Measurements from ENCODE around the gene GID8. TPM values are rescaled to one million over a fixed set of nuclear protein-coding genes. Genes with fewer than 3 reads are reported as not detected.

The GID8 gene
- 10 to 100 TPM; 32.1 to 48.0 (median 40.7) TPM for total RNA-seq
- 10 to 100 TPM; 19.6 to 22.9 TPM for polyA plus RNA-seq
- total RNA-seq: 65.7 reads per million, percentile 77 among the genes with 10 or more reads in this experiment

DNA sequence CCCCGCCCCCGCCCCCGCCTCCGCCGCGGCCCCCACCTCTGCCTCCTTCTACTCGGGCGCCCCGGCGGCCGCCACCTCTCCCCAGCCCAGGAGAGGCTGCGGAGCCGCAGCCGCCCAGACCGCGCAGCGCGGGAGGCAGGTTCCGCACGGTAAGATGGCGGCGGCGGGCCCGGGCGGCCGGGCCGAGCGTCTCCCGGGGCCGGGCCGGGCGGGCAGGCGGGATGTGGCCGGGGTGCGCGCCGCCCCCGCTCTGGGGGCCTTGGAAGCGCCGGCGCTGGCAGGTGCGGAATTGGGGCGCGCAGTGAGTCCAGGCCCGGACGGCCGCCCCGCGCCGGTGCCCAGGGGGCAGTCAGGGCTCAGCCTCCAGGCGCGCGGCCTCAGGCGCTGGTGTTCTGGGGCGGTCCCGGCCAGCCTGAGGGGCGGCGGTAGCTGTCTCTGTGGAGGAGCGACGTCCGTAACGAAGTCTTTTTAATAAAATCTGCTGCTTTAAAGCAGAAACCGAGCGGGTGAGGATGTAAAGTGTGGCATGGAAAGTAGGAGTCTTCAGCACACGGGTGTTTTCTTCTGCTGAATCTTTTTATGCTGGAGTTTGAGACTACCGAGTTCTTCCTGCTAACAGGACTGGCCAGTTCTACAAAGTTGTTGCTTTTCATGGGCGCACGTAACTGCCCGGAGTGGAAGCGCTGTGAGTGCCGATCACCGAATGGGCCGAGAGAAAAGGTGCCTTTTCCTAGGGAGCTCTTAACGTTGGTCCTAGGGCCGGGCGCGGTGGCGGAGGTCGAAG lies at the start of gene GID8:
TSS of gene GID8 (plus strand) at position 43 of the 784 bp plus-strand sequence. CDS start 3,356 bp downstream, outside the sequence.
- peaks cover 6 to 11% (median 7%) of the 10 kb centered on the region in 5 donors for H3K36me3 Mint-ChIP-seq

DNA sequence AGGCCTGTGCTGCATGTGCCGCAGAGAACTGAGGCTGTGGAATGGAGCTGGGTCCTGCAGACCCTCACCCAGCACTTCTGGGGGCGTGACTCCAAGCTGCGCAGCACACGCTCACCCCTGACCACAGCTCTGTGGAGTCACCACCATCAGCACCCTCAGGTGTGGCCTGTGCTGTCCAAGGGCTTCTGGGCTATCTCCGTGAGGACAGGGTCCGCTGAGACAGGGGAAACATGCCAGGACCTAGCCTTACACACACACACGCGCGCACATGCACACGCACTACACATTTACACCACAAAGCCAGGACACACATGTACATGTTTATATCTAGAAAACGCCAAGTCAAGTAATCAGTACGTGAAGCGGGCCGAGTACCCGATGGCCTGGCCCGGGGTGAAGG lies 49.5 kb upstream of the GID8 start:
- Histone ChIP-seq H3K4me1 (ENCODE audit: control insufficient read depth in 2 of 2, insufficient read depth in 2 of 2, low read length in 2 of 2) (peaks cover 0 to 28% of the 10 kb centered on the region in 2 donors), H3K9me3 (ENCODE audit: control insufficient read depth in 2 of 3, low read length in 3 of 3) (no peaks in the 10 kb centered on the region), H3K36me3 (ENCODE audit: control insufficient read depth in 2 of 3, insufficient read depth in 3 of 3, low read length in 3 of 3) (peaks cover 31 to 73% (median 41%) of the 10 kb centered on the region in 3 experiments), H3K27me3 (ENCODE audit: control insufficient read depth in 2 of 2, insufficient read depth in 2 of 2, low read length in 2 of 2) (no peaks in the 10 kb centered on the region), H3K27ac (ENCODE audit: low read depth, low read length) (no peak overlapping the region), H3K4me3 (ENCODE audit: low read length) (no peak overlapping the region)
- H3K36me3 Mint-ChIP-seq: peaks cover 0 to 42% (median 22%) of the 10 kb centered on the region in 5 donors
- H3K27me3 Mint-ChIP-seq: no peaks in the 10 kb centered on the region
- ATAC-seq: no peak
- CTCF ChIA-PET: interaction anchor here (0.6 to 1.3 kb wide), 2 partner anchors 16 to 99 kb away, joined by 3 to 4 read pairs; no protein-coding TSS in a partner anchor
- peak overlapping the region in 3 of 9 donors; percentile 6 to 72 (median 68) for H3K27ac Mint-ChIP-seq
- no peaks in the 10 kb centered on the region for H3K9me3 Mint-ChIP-seq
- intact Hi-C loops (cut with micrococcal nuclease): no loop called here
- H3K4me3 Mint-ChIP-seq: no peak overlapping the region
- POLR2A ChIA-PET: no interaction called here
- no peak for DNase-seq
- H3K4me1 Mint-ChIP-seq: peaks cover 12 to 53% (median 45%) of the 10 kb centered on the region in 7 donors

More for the DNA sequence above, at the start of gene GID8:
- no peaks in the 10 kb centered on the region for H3K9me3 Mint-ChIP-seq
- POLR2A ChIA-PET: interaction anchor here (1.2 to 7.0 kb wide), 11 partner anchors 11 to 165 kb away, joined by 3 to 84 read pairs (median 5); partner anchors contain the start of genes DIDO1, MRGBP and SLC17A9
- DNase-seq: peak in 2 of 9 donors; percentile 46 to 74
- peak within 1 kb of the TSS; percentile 94 for H3K4me3 ChIP-seq (ENCODE audit: low read length)
- no peaks in the 10 kb centered on the region for H3K9me3 ChIP-seq (ENCODE audit: control insufficient read depth in 2 of 3, low read length in 3 of 3)
- H3K27ac Mint-ChIP-seq: peak within 1 kb of the TSS; percentile 93 to 99 (median 95)
- peaks cover 24 to 56% (median 45%) of the 10 kb centered on the region in 7 donors for H3K4me1 Mint-ChIP-seq
- CTCF ChIA-PET: interaction anchor here (2.0 kb wide), 1 partner anchor 11 kb away, joined by 13 read pairs; no protein-coding TSS in a partner anchor
- H3K36me3 ChIP-seq (ENCODE audit: control insufficient read depth in 2 of 3, insufficient read depth in 3 of 3, low read length in 3 of 3): peaks cover 0 to 48% (median 5%) of the 10 kb centered on the region in 3 experiments
- H3K27me3 ChIP-seq (ENCODE audit: control insufficient read depth in 2 of 2, insufficient read depth in 2 of 2, low read length in 2 of 2): no peaks in the 10 kb centered on the region
- peak within 1 kb of the TSS in 9 of 10 donors; percentile 89 to 100 (median 98) for H3K4me3 Mint-ChIP-seq
- H3K27ac ChIP-seq (ENCODE audit: low read depth, low read length): peak within 1 kb of the TSS; percentile 97
- no peaks in the 10 kb centered on the region for H3K27me3 Mint-ChIP-seq
- peaks cover 34 to 37% of the 10 kb centered on the region in 2 donors for H3K4me1 ChIP-seq (ENCODE audit: control insufficient read depth in 2 of 2, insufficient read depth in 2 of 2, low read length in 2 of 2)
- intact Hi-C loops (cut with micrococcal nuclease): loop anchor here (1.0 to 5.0 kb wide), 7 partner anchors 16 to 816 kb away; partner anchors contain the start of genes ADRM1 (in 1 of the 2), LSM14B (in 1 of the 2) and YTHDF1 (in 1 of the 2)
- ATAC-seq: peak; percentile 58

DNA sequence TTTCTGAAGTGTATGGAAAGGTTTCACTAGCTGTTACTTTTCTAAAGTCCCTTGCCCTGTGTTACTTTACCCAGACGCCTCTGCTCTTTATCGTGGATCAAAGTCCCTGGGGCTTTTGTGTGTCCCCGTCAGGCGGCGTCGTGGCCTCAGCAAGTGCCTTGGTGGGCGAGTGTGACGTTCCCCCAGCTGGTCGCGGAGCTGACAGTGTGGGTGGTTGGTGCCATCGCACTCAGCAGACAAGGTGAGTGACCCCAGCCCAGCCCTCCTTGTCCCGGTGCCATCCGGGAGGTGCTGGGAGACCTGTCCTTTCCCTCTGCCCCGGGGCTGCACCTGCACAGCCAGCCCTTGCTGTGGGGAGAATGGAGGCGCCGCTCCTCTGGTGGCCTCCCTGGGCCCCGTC lies 49.0 kb upstream of the GID8 start:
- H3K27me3 ChIP-seq (ENCODE audit: control insufficient read depth in 2 of 2, insufficient read depth in 2 of 2, low read length in 2 of 2): no peaks in the 10 kb centered on the region
- peaks cover 12 to 56% (median 48%) of the 10 kb centered on the region in 7 donors for H3K4me1 Mint-ChIP-seq

DNA sequence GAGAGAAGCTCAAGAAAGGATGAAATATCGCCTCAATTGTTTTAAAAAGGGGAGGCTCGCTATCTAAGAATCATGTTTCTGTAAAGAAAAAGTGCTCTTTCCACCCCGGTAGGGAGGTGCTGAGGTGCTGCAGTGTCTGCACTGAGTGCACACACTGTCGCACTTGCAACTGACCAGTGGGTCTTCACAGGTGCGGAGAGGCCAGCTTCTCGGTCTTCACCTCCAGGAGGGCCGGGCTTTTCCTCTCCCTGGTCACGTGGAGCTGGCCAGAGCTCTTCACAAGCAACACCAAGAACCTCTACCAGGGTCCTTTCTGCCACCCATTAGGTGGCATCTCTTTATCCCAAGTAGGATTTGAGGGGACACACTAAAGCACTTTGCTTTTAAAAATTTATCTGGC lies 48.5 kb upstream of the GID8 start:
- POLR2A ChIA-PET: interaction anchor here (0.7 to 1.7 kb wide), 3 partner anchors 11 to 28 kb away, joined by 3 to 5 read pairs (median 3); partner anchors contain the start of gene TCFL5
- Histone ChIP-seq H3K27ac (ENCODE audit: low read depth, low read length) (no peak overlapping the region), H3K36me3 (ENCODE audit: control insufficient read depth in 2 of 3, insufficient read depth in 3 of 3, low read length in 3 of 3) (peaks cover 41 to 83% (median 51%) of the 10 kb centered on the region in 3 experiments), H3K4me1 (ENCODE audit: control insufficient read depth in 2 of 2, insufficient read depth in 2 of 2, low read length in 2 of 2) (peaks cover 0 to 32% of the 10 kb centered on the region in 2 donors), H3K9me3 (ENCODE audit: control insufficient read depth in 2 of 3, low read length in 3 of 3) (no peaks in the 10 kb centered on the region), H3K4me3 (ENCODE audit: low read length) (no peak overlapping the region), H3K27me3 (ENCODE audit: control insufficient read depth in 2 of 2, insufficient read depth in 2 of 2, low read length in 2 of 2) (no peaks in the 10 kb centered on the region)
- Mint-ChIP-seq H3K27me3 (no peaks in the 10 kb centered on the region), H3K4me1 (peaks cover 12 to 56% (median 48%) of the 10 kb centered on the region in 7 donors), H3K27ac (peak overlapping the region in 1 of 9 donors; percentile 28), H3K36me3 (peaks cover 0 to 52% (median 22%) of the 10 kb centered on the region in 5 donors), H3K4me3 (no peak overlapping the region), H3K9me3 (no peaks in the 10 kb centered on the region)
- CTCF ChIA-PET: interaction anchor here (0.5 to 1.4 kb wide), 3 partner anchors 10 to 32 kb away, joined by 3 to 7 read pairs (median 5); no protein-coding TSS in a partner anchor
- no peak for ATAC-seq
- no peak for DNase-seq
- intact Hi-C loops (cut with micrococcal nuclease): no loop called here

More for the DNA sequence above, 49.0 kb upstream of the GID8 start:
- no peak overlapping the region for H3K27ac ChIP-seq (ENCODE audit: low read depth, low read length)
- H3K9me3 ChIP-seq (ENCODE audit: control insufficient read depth in 2 of 3, low read length in 3 of 3): no peaks in the 10 kb centered on the region
- peak overlapping the region in 1 of 9 donors; percentile 72 for H3K27ac Mint-ChIP-seq
- ChIA-PET POLR2A (interaction anchor here (0.7 to 1.7 kb wide), 3 partner anchors 11 to 27 kb away, joined by 3 to 5 read pairs (median 3); partner anchors contain the start of gene TCFL5), CTCF (no interaction called here)
- H3K9me3 Mint-ChIP-seq: no peaks in the 10 kb centered on the region
- H3K4me3 Mint-ChIP-seq: no peak overlapping the region
- H3K36me3 ChIP-seq (ENCODE audit: control insufficient read depth in 2 of 3, insufficient read depth in 3 of 3, low read length in 3 of 3): peaks cover 36 to 78% (median 46%) of the 10 kb centered on the region in 3 experiments
- H3K4me1 ChIP-seq (ENCODE audit: control insufficient read depth in 2 of 2, insufficient read depth in 2 of 2, low read length in 2 of 2): peaks cover 0 to 32% of the 10 kb centered on the region in 2 donors
- no peak for ATAC-seq
- peaks cover 0 to 47% (median 22%) of the 10 kb centered on the region in 5 donors for H3K36me3 Mint-ChIP-seq
- H3K4me3 ChIP-seq (ENCODE audit: low read length): no peak overlapping the region
- DNase-seq: no peak
- intact Hi-C loops (cut with micrococcal nuclease): no loop called here
- H3K27me3 Mint-ChIP-seq: no peaks in the 10 kb centered on the region

DNA sequence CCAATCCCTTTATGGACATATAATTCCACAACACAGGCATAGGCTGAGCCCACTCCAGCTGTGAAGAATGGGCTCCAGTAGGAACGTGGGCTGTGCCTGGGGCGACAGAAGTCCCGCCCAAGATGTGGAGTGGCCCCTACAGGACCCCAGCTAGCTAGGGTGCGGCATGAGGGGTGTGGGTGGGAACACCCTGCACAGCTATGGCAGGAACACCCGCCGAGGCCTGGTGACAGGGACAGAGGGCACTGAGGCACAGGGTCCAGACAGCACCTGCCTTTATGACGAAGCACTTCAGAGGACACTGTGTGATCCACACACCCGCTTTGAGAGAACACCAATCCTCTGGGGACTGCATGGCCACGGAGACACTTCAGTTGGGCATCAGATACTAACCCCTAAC lies 48.1 kb upstream of the GID8 start:
- intact Hi-C loops (cut with micrococcal nuclease): loop anchor here in 1 of 2 donors (2.0 to 5.0 kb wide), 2 partner anchors 27 to 37 kb away; partner anchors contain the start of gene DIDO1
- POLR2A ChIA-PET: interaction anchor here (0.7 to 2.1 kb wide), 4 partner anchors 10 to 48 kb away, joined by 3 to 7 read pairs (median 4); partner anchors contain the start of genes GID8 and TCFL5
- CTCF ChIA-PET: interaction anchor here (0.5 to 1.4 kb wide), 4 partner anchors 10 to 32 kb away, joined by 3 to 7 read pairs (median 4); no protein-coding TSS in a partner anchor
- H3K4me3 Mint-ChIP-seq: peak overlapping the region in 2 of 10 donors; percentile 8 to 66
- Histone ChIP-seq H3K9me3 (ENCODE audit: control insufficient read depth in 2 of 3, low read length in 3 of 3) (no peaks in the 10 kb centered on the region), H3K27me3 (ENCODE audit: control insufficient read depth in 2 of 2, insufficient read depth in 2 of 2, low read length in 2 of 2) (no peaks in the 10 kb centered on the region), H3K36me3 (ENCODE audit: control insufficient read depth in 2 of 3, insufficient read depth in 3 of 3, low read length in 3 of 3) (peaks cover 46 to 88% (median 53%) of the 10 kb centered on the region in 3 experiments), H3K4me3 (ENCODE audit: low read length) (no peak overlapping the region), H3K27ac (ENCODE audit: low read depth, low read length) (peak overlapping the region; percentile 68), H3K4me1 (ENCODE audit: control insufficient read depth in 2 of 2, insufficient read depth in 2 of 2, low read length in 2 of 2) (peaks cover 0 to 32% of the 10 kb centered on the region in 2 donors)
- H3K36me3 Mint-ChIP-seq: peaks cover 0 to 53% (median 23%) of the 10 kb centered on the region in 5 donors
- peak overlapping the region in 7 of 9 donors; percentile 18 to 97 (median 88) for H3K27ac Mint-ChIP-seq
- DNase-seq (no peak), ATAC-seq (no peak)
- H3K27me3 Mint-ChIP-seq: no peaks in the 10 kb centered on the region
- H3K9me3 Mint-ChIP-seq: no peaks in the 10 kb centered on the region
- peaks cover 12 to 56% (median 48%) of the 10 kb centered on the region in 7 donors for H3K4me1 Mint-ChIP-seq

DNA sequence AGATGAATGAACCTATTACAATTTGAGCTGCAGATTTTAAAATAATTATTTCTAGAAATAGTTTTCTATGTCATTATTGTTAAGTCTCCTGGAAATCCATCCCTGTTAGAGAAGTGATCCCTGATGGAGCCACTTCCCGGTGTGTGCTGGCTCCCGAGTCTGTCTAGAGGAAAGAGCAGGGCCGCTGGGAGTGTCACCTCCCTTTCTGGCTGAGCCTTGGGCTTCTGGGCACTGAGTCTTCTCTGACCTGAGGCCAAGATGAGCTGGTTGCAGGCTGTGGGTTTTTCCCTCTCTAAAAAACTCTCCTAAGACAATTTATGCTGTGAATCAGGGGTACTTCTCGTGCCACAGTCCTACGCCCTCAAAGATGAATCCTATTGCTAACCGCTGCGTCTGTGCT lies 47.5 kb upstream of the GID8 start:
- no peak for DNase-seq
- Mint-ChIP-seq H3K4me3 (peak overlapping the region in 8 of 10 donors; percentile 12 to 75 (median 65)), H3K36me3 (peaks cover 0 to 59% (median 29%) of the 10 kb centered on the region in 5 donors), H3K27me3 (no peaks in the 10 kb centered on the region), H3K4me1 (peaks cover 14 to 56% (median 48%) of the 10 kb centered on the region in 7 donors), H3K27ac (peak overlapping the region; percentile 80 to 97 (median 92)), H3K9me3 (no peaks in the 10 kb centered on the region)
- POLR2A ChIA-PET: interaction anchor here (0.6 to 2.1 kb wide), 5 partner anchors 10 to 48 kb away, joined by 3 to 7 read pairs (median 5); partner anchors contain the start of genes GID8 and TCFL5
- no peak for ATAC-seq
- Histone ChIP-seq H3K36me3 (ENCODE audit: control insufficient read depth in 2 of 3, insufficient read depth in 3 of 3, low read length in 3 of 3) (peaks cover 46 to 92% (median 53%) of the 10 kb centered on the region in 3 experiments), H3K27ac (ENCODE audit: low read depth, low read length) (peak overlapping the region; percentile 68), H3K4me1 (ENCODE audit: control insufficient read depth in 2 of 2, insufficient read depth in 2 of 2, low read length in 2 of 2) (peaks cover 0 to 32% of the 10 kb centered on the region in 2 donors), H3K4me3 (ENCODE audit: low read length) (peak overlapping the region; percentile 21), H3K27me3 (ENCODE audit: control insufficient read depth in 2 of 2, insufficient read depth in 2 of 2, low read length in 2 of 2) (no peaks in the 10 kb centered on the region), H3K9me3 (ENCODE audit: control insufficient read depth in 2 of 3, low read length in 3 of 3) (no peaks in the 10 kb centered on the region)
- CTCF ChIA-PET: interaction anchor here (0.8 to 1.4 kb wide), 4 partner anchors 9 to 119 kb away, joined by 3 to 7 read pairs (median 4); no protein-coding TSS in a partner anchor
- intact Hi-C loops (cut with micrococcal nuclease): loop anchor here in 1 of 2 donors (2.0 to 5.0 kb wide), 2 partner anchors 28 to 37 kb away; partner anchors contain the start of gene DIDO1
